Neural cell (in vitro differentiated cells): Measurements from ENCODE around the gene MAD2L1BP. TPM values are rescaled to one million over a fixed set of nuclear protein-coding genes. Genes with fewer than 3 reads are reported as not detected.

Experiments used
- H2AFZ ChIP-seq: fragments of 200-600, 300-800 bp; sonication (generic), shearing (Covaris generic); 2 replicates; pipeline ENCODE4 v1.6.0; 2014; ENCODE audit warnings: low read depth, mild to moderate bottlenecking, antibody characterized with exemption, low read length, moderate library complexity
- H3F3A ChIP-seq: fragments of 200-600 bp; shearing (Covaris generic); 2 replicates; pipeline ENCODE4 v1.6.1; 2016; ENCODE audit warnings: mild to moderate bottlenecking, moderate library complexity, mixed read lengths, antibody characterized with exemption, low read length; ENCODE audit not compliant: insufficient read depth, poor library complexity, severe bottlenecking
- H3K27ac ChIP-seq: fragments of 200-600, 300-800 bp; sonication (generic), shearing (Covaris generic); 2 replicates; pipeline ENCODE4 v1.5.1; 2014; ENCODE audit warnings: mild to moderate bottlenecking, low read length, moderate library complexity
- H3K27me3 ChIP-seq: fragments of 300-800, 200-600 bp; sonication (generic), shearing (Covaris generic); 2 replicates; pipeline ENCODE4 v1.6.0; 2014; ENCODE audit warnings: mild to moderate bottlenecking, low read depth, low read length, moderate library complexity; ENCODE audit not compliant: insufficient read depth
- H3K36me3 ChIP-seq: fragments of 300-800, 200-600 bp; sonication (generic), shearing (Covaris generic); 2 replicates; pipeline ENCODE4 v1.5.1; 2014; ENCODE audit warnings: mild to moderate bottlenecking, antibody characterized with exemption, low read length, moderate library complexity; ENCODE audit not compliant: insufficient read depth
- H3K4me2 ChIP-seq: fragments of 300-800, 200-600 bp; sonication (generic), shearing (Covaris generic); 2 replicates; pipeline ENCODE4 v1.6.0; 2014; ENCODE audit warnings: mild to moderate bottlenecking, low read length
- H3K4me3 ChIP-seq: fragments of 300-800, 200-600 bp; sonication (generic), shearing (Covaris generic); 2 replicates; pipeline ENCODE4 v1.5.1; 2014; ENCODE audit warnings: mild to moderate bottlenecking, low read length, moderate library complexity
- H3K79me2 ChIP-seq: fragments of 200-600 bp; shearing (Covaris generic); replicated peaks from 2 replicates; pipeline ENCODE4 v1.6.0; 2014; ENCODE audit warnings: mild to moderate bottlenecking, low read length, moderate library complexity; ENCODE audit not compliant: insufficient read depth
- H3K9ac ChIP-seq: fragments of 300-800, 200-600 bp; sonication (generic), shearing (Covaris generic); 2 replicates; pipeline ENCODE4 v1.6.1; 2016; ENCODE audit warnings: mild to moderate bottlenecking, low read length, mixed read lengths
- H3K9me2 ChIP-seq: fragments of 200-600 bp; shearing (Covaris generic); 2 replicates; pipeline ENCODE4 v1.6.1; 2016; ENCODE audit warnings: mild to moderate bottlenecking, low read length, mixed read lengths; ENCODE audit not compliant: insufficient read depth
- H3K9me3 ChIP-seq: fragments of 200-600, 300-800 bp; sonication (generic), shearing (Covaris generic); 2 replicates; pipeline ENCODE4 v1.6.1; 2016; ENCODE audit warnings: mild to moderate bottlenecking, mixed run types, low read length, moderate library complexity, mixed read lengths
- H4K20me1 ChIP-seq: fragments of 200-600 bp; shearing (Covaris generic); 2 replicates; pipeline ENCODE4 v1.6.1; 2016; ENCODE audit warnings: mild to moderate bottlenecking, mixed run types; ENCODE audit not compliant: insufficient read depth
- CTCF ChIP-seq: fragments of 450-650 bp; IDR thresholded peaks from 2 replicates; pipeline ENCODE4 v1.5.1; 2014; ENCODE audit warnings: antibody characterized with exemption, mild to moderate bottlenecking, moderate library complexity; ENCODE audit not compliant: poor library complexity, severe bottlenecking
- EP300 ChIP-seq: fragments of 450-650 bp; conservative IDR thresholded peaks from 2 replicates; pipeline ENCODE4 v1.6.1; 2014; ENCODE audit warnings: antibody characterized with exemption, mild to moderate bottlenecking, moderate library complexity; ENCODE audit not compliant: poor library complexity, severe bottlenecking
- EZH2 ChIP-seq: fragments of 200-600, 300-800 bp; shearing (Covaris generic), sonication (generic); IDR thresholded peaks from 2 replicates; pipeline ENCODE4 v1.6.1; 2014; ENCODE audit warnings: antibody characterized with exemption, low read length, borderline replicate concordance, mild to moderate bottlenecking; ENCODE audit not compliant: insufficient read depth, poor library complexity, severe bottlenecking
- MXI1 ChIP-seq: fragments of 450-650 bp; conservative IDR thresholded peaks from 2 replicates; pipeline ENCODE4 v1.6.1; 2014; ENCODE audit warnings: antibody characterized with exemption, mild to moderate bottlenecking; ENCODE audit not compliant: poor library complexity, severe bottlenecking
- POLR2AphosphoS5 ChIP-seq: IDR thresholded peaks from 2 replicates; pipeline ENCODE4 v1.6.1; 2012
- RAD21 ChIP-seq: fragments of 450-650 bp; conservative IDR thresholded peaks from 2 replicates; pipeline ENCODE4 v1.6.1; 2014; ENCODE audit warnings: antibody characterized with exemption, mild to moderate bottlenecking, moderate library complexity
- SMC3 ChIP-seq: fragments of 450-650 bp; conservative IDR thresholded peaks from 2 replicates; pipeline ENCODE4 v1.6.1; 2014; ENCODE audit warnings: antibody characterized with exemption, mild to moderate bottlenecking, moderate library complexity; ENCODE audit not compliant: poor library complexity
- TAF1 ChIP-seq: IDR thresholded peaks from 2 replicates; pipeline ENCODE4 v1.6.1; 2012; ENCODE audit warnings: low read depth
- polyA plus RNA-seq: library from polyadenylated mRNA; depleted of rRNA; stranded (reverse); fragments of >200 nt; gene quantifications from 2 replicates; pipeline ENCODE4 v1.2.3, GENCODE V29; 2014
- TF ChIP-seq, protein P1 (sequence below): IDR thresholded peaks from 2 replicates; pipeline ENCODE4 v1.6.1; 2012; ENCODE audit warnings: borderline replicate concordance

The MAD2L1BP gene
- polyA plus RNA-seq, 1 donor from 2014 or later, result 43.2 TPM

GRCh38 chr6:43608807-43609206, 26.8 kb upstream of the MAD2L1BP start:
- Histone ChIP-seq H3K9ac (no peak overlapping the region), H3F3A (no peaks in the 10 kb centered on the region), H3K36me3 (no peaks in the 10 kb centered on the region), H3K4me3 (no peak overlapping the region), H3K4me2 (no peak overlapping the region), H3K27ac (no peak overlapping the region), H3K79me2 (no peaks in the 10 kb centered on the region), H4K20me1 (no peaks in the 10 kb centered on the region), H3K9me3 (no peaks in the 10 kb centered on the region), H3K9me2 (no peaks in the 10 kb centered on the region), H3K27me3 (no peaks in the 10 kb centered on the region), H2AFZ (no peak overlapping the region)
- no peak for TF ChIP-seq CTCF
- no peak for TF ChIP-seq EZH2
- TF ChIP-seq EP300, result no peak
- TF ChIP-seq SMC3, result no peak
- no peak for TF ChIP-seq MXI1
- no peak for TF ChIP-seq TAF1
- TF ChIP-seq POLR2AphosphoS5, result no peak

DNA sequence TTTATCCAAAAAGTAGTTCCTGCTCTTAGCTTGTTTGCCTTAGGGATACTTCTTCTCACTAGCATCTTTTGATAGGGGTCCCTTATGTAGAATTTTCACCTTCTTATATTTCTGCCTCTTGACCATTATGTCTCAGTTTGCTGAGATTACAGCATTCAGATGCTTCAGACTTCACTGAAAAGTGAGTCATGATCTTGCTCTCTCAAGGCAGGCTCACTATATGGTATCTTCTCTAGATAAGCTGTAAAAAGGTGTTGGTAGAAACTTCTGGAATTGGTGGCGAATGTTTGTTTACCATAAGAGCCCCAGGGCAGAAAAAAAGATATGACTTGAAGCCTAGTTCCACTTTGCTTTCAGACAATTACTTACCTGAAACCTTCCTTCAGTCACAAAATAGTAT, 26.2 kb upstream of the MAD2L1BP start:
- Histone ChIP-seq H3F3A (no peaks in the 10 kb centered on the region), H3K27ac (no peak overlapping the region), H3K9ac (no peak overlapping the region), H3K27me3 (no peaks in the 10 kb centered on the region), H3K9me2 (no peaks in the 10 kb centered on the region), H4K20me1 (no peaks in the 10 kb centered on the region), H2AFZ (no peak overlapping the region), H3K36me3 (no peaks in the 10 kb centered on the region), H3K9me3 (no peaks in the 10 kb centered on the region), H3K4me3 (no peak overlapping the region), H3K4me2 (no peak overlapping the region), H3K79me2 (no peaks in the 10 kb centered on the region)
- TF ChIP-seq MXI1, result no peak
- TF ChIP-seq EP300, result no peak
- no peak for TF ChIP-seq EZH2
- no peak for TF ChIP-seq CTCF
- TF ChIP-seq POLR2AphosphoS5, result no peak
- TF ChIP-seq, protein P1, sequence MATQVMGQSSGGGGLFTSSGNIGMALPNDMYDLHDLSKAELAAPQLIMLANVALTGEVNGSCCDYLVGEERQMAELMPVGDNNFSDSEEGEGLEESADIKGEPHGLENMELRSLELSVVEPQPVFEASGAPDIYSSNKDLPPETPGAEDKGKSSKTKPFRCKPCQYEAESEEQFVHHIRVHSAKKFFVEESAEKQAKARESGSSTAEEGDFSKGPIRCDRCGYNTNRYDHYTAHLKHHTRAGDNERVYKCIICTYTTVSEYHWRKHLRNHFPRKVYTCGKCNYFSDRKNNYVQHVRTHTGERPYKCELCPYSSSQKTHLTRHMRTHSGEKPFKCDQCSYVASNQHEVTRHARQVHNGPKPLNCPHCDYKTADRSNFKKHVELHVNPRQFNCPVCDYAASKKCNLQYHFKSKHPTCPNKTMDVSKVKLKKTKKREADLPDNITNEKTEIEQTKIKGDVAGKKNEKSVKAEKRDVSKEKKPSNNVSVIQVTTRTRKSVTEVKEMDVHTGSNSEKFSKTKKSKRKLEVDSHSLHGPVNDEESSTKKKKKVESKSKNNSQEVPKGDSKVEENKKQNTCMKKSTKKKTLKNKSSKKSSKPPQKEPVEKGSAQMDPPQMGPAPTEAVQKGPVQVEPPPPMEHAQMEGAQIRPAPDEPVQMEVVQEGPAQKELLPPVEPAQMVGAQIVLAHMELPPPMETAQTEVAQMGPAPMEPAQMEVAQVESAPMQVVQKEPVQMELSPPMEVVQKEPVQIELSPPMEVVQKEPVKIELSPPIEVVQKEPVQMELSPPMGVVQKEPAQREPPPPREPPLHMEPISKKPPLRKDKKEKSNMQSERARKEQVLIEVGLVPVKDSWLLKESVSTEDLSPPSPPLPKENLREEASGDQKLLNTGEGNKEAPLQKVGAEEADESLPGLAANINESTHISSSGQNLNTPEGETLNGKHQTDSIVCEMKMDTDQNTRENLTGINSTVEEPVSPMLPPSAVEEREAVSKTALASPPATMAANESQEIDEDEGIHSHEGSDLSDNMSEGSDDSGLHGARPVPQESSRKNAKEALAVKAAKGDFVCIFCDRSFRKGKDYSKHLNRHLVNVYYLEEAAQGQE, result no peak
- no peak for TF ChIP-seq TAF1
- TF ChIP-seq SMC3, result no peak
- TF ChIP-seq RAD21, result no peak
